A549 (cell line): ENCODE measurements around the gene TBC1D22A. TPM values are rescaled to one million over a fixed set of nuclear protein-coding genes. Genes with fewer than 3 reads are reported as not detected.

ENCODE experiments used
- ATAC-seq, 2 experiments: fragments of 200-7000 bp in 1 of 2; fragments of >200 bp in 1 of 2; cut with Nextera tagmentation in 1 of 2; cut with Tn5 transposase in 1 of 2; 3 replicates each; pipeline versions ENCODE4 v1.8.0 to v1.9.1; 2018 to 2020; ENCODE audit warnings: mild to moderate bottlenecking in 1 of 2, moderate library complexity in 1 of 2
- CTCF ChIA-PET: fragments of 300-600 bp; sonication (Branson Sonifier 250); formaldehyde crosslinking; extraction: SDS; loops from one replicate; lab custom pipeline; 2021; ENCODE audit warnings: antibody characterized with exemption, inconsistent platforms; lab: Yijun Ruan, JAX
- POLR2A ChIA-PET: fragments of 350-600 bp; formaldehyde crosslinking; extraction: SDS; loops from one replicate; lab custom pipeline; 2021; ENCODE audit warnings: antibody characterized with exemption, inconsistent platforms; lab: Yijun Ruan, JAX
- DNase-seq, 2 experiments: peaks; one replicate each; pipeline versions ENCODE4 v3.0.0 to v3.0.0-alpha.2; 2011 to 2016; ENCODE audit warnings: low read depth in 1 of 2, low spot score in 1 of 2
- FAIRE-seq: peaks from 2 replicates; lab custom pipeline; 2011; peaks lifted over from hg19 to GRCh38; lab: Jason Lieb, UNC
- H3K27ac ChIP-seq, 2 experiments: fragments of >200 bp; sonication (Bioruptor Twin); formaldehyde crosslinking; 3 replicates each; pipeline ENCODE4 v1.5.1; 2016 to 2017
- H3K4me1 ChIP-seq: fragments of >200 bp; sonication (Bioruptor Twin); formaldehyde crosslinking; 3 replicates; pipeline ENCODE4 v1.6.1; 2016
- H3K4me2 ChIP-seq: fragments of >200 bp; sonication (Bioruptor Twin); formaldehyde crosslinking; 3 replicates; pipeline ENCODE4 v1.6.1; 2016
- H3K4me3 ChIP-seq: fragments of >200 bp; sonication (Bioruptor Twin); formaldehyde crosslinking; 3 replicates; pipeline ENCODE4 v1.5.1; 2016
- H3K9me3 ChIP-seq: fragments of >200 bp; sonication (Bioruptor Twin); formaldehyde crosslinking; 3 replicates; pipeline ENCODE4 v1.6.1; 2016
- ATOH8 ChIP-seq: fragments of 250-450 bp; sonication (Bioruptor Pico); IDR thresholded peaks from 2 replicates; pipeline ENCODE4 v1.5.0; 2020; ENCODE audit warnings: low read depth, mild to moderate bottlenecking, moderate library complexity
- CHD2 ChIP-seq: fragments of 150-350 bp; IDR thresholded peaks from 2 replicates; pipeline ENCODE4 v1.6.1; 2014; ENCODE audit warnings: low read length; ENCODE audit not compliant: partially characterized antibody
- CHD4 ChIP-seq: fragments of 200-600 bp; sonication (generic); IDR thresholded peaks from 2 replicates; pipeline ENCODE4 v1.6.1; 2016; ENCODE audit warnings: antibody characterized with exemption, mild to moderate bottlenecking, borderline replicate concordance
- ELK1 ChIP-seq: fragments of 150-350 bp; IDR thresholded peaks from 2 replicates; pipeline ENCODE4 v1.6.1; 2014; ENCODE audit warnings: low read depth, mild to moderate bottlenecking, low read length
- FOXS1 ChIP-seq: fragments of 250-450 bp; sonication (Bioruptor Pico); IDR thresholded peaks from 2 replicates; pipeline ENCODE4 v1.5.0; 2020; ENCODE audit warnings: mild to moderate bottlenecking, moderate library complexity
- GATA3 ChIP-seq: IDR thresholded peaks from 2 replicates; pipeline ENCODE4 v1.6.1; 2012; ENCODE audit warnings: borderline replicate concordance
- HDAC2 ChIP-seq: fragments of 200-600 bp; sonication (generic); IDR thresholded peaks from 2 replicates; pipeline ENCODE4 v1.6.1; 2016
- HMGXB4 ChIP-seq: fragments of 250-450 bp; sonication (Bioruptor Pico); IDR thresholded peaks from 2 replicates; pipeline ENCODE4 v1.5.0; 2021; ENCODE audit warnings: mild to moderate bottlenecking, moderate library complexity, borderline replicate concordance
- HOXB13 ChIP-seq: fragments of 250-450 bp; sonication (Bioruptor Pico); IDR thresholded peaks from 2 replicates; pipeline ENCODE4 v1.5.0; 2020; ENCODE audit warnings: low read depth, mild to moderate bottlenecking, moderate library complexity
- JUN ChIP-seq, 2 experiments: fragments of >200 bp; sonication (Bioruptor Twin); formaldehyde crosslinking; IDR thresholded peaks; 2 replicates in 1 of 2; 3 replicates in 1 of 2; pipeline ENCODE4 v1.6.1; 2016 to 2017
- KDM1A ChIP-seq: fragments of 200-600 bp; sonication (generic); IDR thresholded peaks from 2 replicates; pipeline ENCODE4 v1.6.1; 2016; ENCODE audit warnings: low read depth, mild to moderate bottlenecking
- KDM5A ChIP-seq: fragments of 200-600 bp; sonication (generic); IDR thresholded peaks from 2 replicates; pipeline ENCODE4 v1.6.1; 2016; ENCODE audit warnings: antibody characterized with exemption, mild to moderate bottlenecking
- NR3C1 ChIP-seq: fragments of >200 bp; sonication (Bioruptor Twin); formaldehyde crosslinking; IDR thresholded peaks from 3 replicates; pipeline ENCODE4 v1.6.1; 2017
- POLR2AphosphoS2 ChIP-seq: conservative IDR thresholded peaks from 2 replicates; pipeline ENCODE4 v1.6.1; 2012; ENCODE audit warnings: low read length, improper control_type of control experiment, inconsistent platforms
- RNF2 ChIP-seq: fragments of 200-600 bp; sonication (generic); IDR thresholded peaks from 2 replicates; pipeline ENCODE4 v1.6.1; 2016; ENCODE audit warnings: low read depth, mild to moderate bottlenecking, antibody characterized with exemption, moderate library complexity, borderline replicate concordance
- TP53 ChIP-seq: fragments of 250-450 bp; sonication (Bioruptor Pico); IDR thresholded peaks from 2 replicates; pipeline ENCODE4 v1.5.0; 2021; ENCODE audit warnings: mild to moderate bottlenecking, moderate library complexity
- ZSCAN20 ChIP-seq: fragments of 250-450 bp; sonication (Bioruptor Pico); IDR thresholded peaks from 2 replicates; pipeline ENCODE4 v1.8.0; 2022; ENCODE audit warnings: mild to moderate bottlenecking, moderate library complexity
- WGBS: methylation state at CpG from one replicate; pipeline ENCODE4 v1.1.6; 2017; ENCODE audit errors: missing lambda C conversion rate; 5-methylcytosine and 5-hydroxymethylcytosine counted together
- polyA plus RNA-seq, 4 experiments: library from polyadenylated mRNA; depleted of rRNA in 3 of 4; stranded (reverse); fragments of >200 nt; fragmentation: RNase III in 1 of 4; extraction: RNeasy Plus Mini Kit Qiagen cat#74134 plus additional on column Dnase treatment in 1 of 4; gene quantifications; 2 replicates in 3 of 4; 3 replicates in 1 of 4; pipeline ENCODE4 v1.2.3, GENCODE V29; 2011 to 2017

Gene TBC1D22A
- polyA plus RNA-seq, 2 of the 4 experiments (the other 2 are of a cell fraction), result 8.9 to 10.8 TPM

GRCh38 chr22:47055461-47055860 lies 293.0 kb downstream of the TBC1D22A start:
- FAIRE-seq (no peak), ATAC-seq (no peak), DNase-seq (no peak)
- Histone ChIP-seq H3K4me1 (no peaks in the 10 kb centered on the region), H3K27ac (no peak overlapping the region), H3K4me3 (no peak overlapping the region), H3K9me3 (no peaks in the 10 kb centered on the region), H3K4me2 (no peak overlapping the region)
- 90% methylated on average over 4 of the region's 4 CpGs for WGBS
- POLR2A ChIA-PET, result no interaction called here
- CTCF ChIA-PET, result interaction anchor here (1.8 kb wide), 1 partner anchor 13 kb away, joined by 3 read pairs; no protein-coding TSS in a partner anchor
- TF ChIP-seq FOXS1 (CRISPR knock-in tag), result no peak

GRCh38 chr22:47055921-47056320 lies 293.5 kb downstream of the TBC1D22A start:
- TF ChIP-seq ATOH8 (CRISPR knock-in tag) (no peak), CHD2 (no peak), GATA3 (no peak), HDAC2 (no peak), KDM1A (no peak)
- H3K4me3 ChIP-seq, result no peak overlapping the region
- H3K4me2 ChIP-seq, result no peak overlapping the region
- ChIA-PET POLR2A (no interaction called here), CTCF (interaction anchor here (1.8 kb wide), 1 partner anchor 12 kb away, joined by 3 read pairs; no protein-coding TSS in a partner anchor)
- DNase-seq (no peak), FAIRE-seq (no peak), ATAC-seq (no peak)
- H3K4me1 ChIP-seq, result no peaks in the 10 kb centered on the region
- 90% methylated on average over 15 of the region's 15 CpGs for WGBS
- H3K27ac ChIP-seq, result no peak overlapping the region
- H3K9me3 ChIP-seq, result no peaks in the 10 kb centered on the region

GRCh38 chr22:47056361-47056760 lies 293.9 kb downstream of the TBC1D22A start:
- H3K4me3 ChIP-seq, result no peak overlapping the region
- WGBS, result 96% methylated on average over 9 of the region's 9 CpGs
- H3K4me2 ChIP-seq, result no peak overlapping the region
- ChIA-PET CTCF (no interaction called here), POLR2A (no interaction called here)
- H3K9me3 ChIP-seq, result no peaks in the 10 kb centered on the region
- no peaks in the 10 kb centered on the region for H3K4me1 ChIP-seq
- ATAC-seq (no peak), FAIRE-seq (no peak), DNase-seq (no peak)
- H3K27ac ChIP-seq, result no peak overlapping the region
- TF ChIP-seq HOXB13 (CRISPR knock-in tag), result no peak
- TF ChIP-seq ATOH8 (CRISPR knock-in tag), result no peak

GRCh38 chr22:47056776-47057470 lies 294.5 kb downstream of the TBC1D22A start:
- DNase-seq (no peak), ATAC-seq (no peak), FAIRE-seq (no peak)
- TF ChIP-seq ATOH8 (CRISPR knock-in tag), result no peak
- TF ChIP-seq KDM1A, result no peak
- TF ChIP-seq KDM5A, result no peak
- TF ChIP-seq TP53 (CRISPR knock-in tag), result no peak
- no peak for TF ChIP-seq HMGXB4 (CRISPR knock-in tag)
- no peak for TF ChIP-seq ZSCAN20 (CRISPR knock-in tag)
- TF ChIP-seq JUN (IDR thresholded peaks at IDR 0.05), result no peak
- no peak for TF ChIP-seq NR3C1
- TF ChIP-seq RNF2, result no peak
- no peak for TF ChIP-seq CHD4
- TF ChIP-seq POLR2AphosphoS2, result no peak
- TF ChIP-seq ELK1, result no peak
- H3K4me2 ChIP-seq, result no peak overlapping the region
- CTCF ChIA-PET, result no interaction called here
- no peaks in the 10 kb centered on the region for H3K9me3 ChIP-seq
- H3K27ac ChIP-seq, result no peak overlapping the region
- H3K4me1 ChIP-seq, result no peaks in the 10 kb centered on the region
- 91% methylated on average over 11 of the region's 18 CpGs for WGBS
- POLR2A ChIA-PET, result no interaction called here
- H3K4me3 ChIP-seq, result no peak overlapping the region
